HG03575 (cell line): ENCODE measurements around the gene KRI1.
"Not testable (repeated sequence)": the region's sequence is repeated elsewhere in the genome, so short reads cannot be mapped to it uniquely, and the experiment has no call there.

ENCODE experiments used
- ATAC-seq: cut with Tn5 transposase; IDR thresholded peaks from one replicate; pipeline ENCODE4 v1.9.1; 2021; ENCODE audit not compliant: unreplicated experiment, insufficient number of reproducible peaks, low FRiP score; ENCODE audit errors: extremely low read depth

Gene KRI1

GRCh38 chr19:10580979-10581631, 15.3 kb upstream of the KRI1 start:
- ATAC-seq: no peak

GRCh38 chr19:10577951-10578350, 12.1 kb upstream of the KRI1 start:
- ATAC-seq: no peak

DNA sequence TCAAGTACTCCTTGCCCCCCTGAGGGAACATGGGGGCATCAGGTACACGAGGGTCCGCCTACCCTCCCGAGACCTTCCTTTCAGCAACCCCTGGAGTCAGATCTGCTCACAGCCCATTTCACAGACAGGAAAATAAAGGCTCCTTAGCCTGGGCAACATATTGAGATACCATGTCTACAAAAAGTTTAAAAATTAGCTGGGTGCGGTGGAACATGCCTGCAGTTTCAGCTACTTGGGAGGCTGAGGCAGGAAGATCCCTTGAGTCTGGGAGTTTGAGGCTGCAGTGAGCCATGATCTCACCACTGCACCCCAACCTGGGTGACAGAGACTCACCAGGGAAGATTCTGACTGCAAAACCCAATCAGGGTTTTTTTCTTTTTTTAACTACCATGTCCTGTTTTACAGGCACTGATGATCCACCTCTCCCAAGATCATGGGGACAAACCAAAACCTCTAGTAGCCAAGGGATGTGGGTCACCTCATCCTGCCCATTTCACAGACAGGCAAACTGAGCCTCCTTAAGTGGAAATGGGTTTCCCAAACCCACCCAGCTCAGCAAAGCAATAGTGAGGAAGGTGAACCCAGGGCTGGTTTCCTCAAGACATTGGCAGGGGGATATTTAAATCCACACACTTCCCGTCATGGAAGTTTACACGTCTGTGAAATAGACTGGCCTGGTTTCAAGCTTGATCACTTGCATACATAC, 9.4 kb upstream of the KRI1 start:
- no peak for ATAC-seq

- ATAC-seq: no peak
Measured at GRCh38 chr19:10574462-10574861, 8.7 kb upstream of the KRI1 start.

GRCh38 chr19:10573793-10574192, 8.0 kb upstream of the KRI1 start:
- ATAC-seq: not testable (repeated sequence)

DNA sequence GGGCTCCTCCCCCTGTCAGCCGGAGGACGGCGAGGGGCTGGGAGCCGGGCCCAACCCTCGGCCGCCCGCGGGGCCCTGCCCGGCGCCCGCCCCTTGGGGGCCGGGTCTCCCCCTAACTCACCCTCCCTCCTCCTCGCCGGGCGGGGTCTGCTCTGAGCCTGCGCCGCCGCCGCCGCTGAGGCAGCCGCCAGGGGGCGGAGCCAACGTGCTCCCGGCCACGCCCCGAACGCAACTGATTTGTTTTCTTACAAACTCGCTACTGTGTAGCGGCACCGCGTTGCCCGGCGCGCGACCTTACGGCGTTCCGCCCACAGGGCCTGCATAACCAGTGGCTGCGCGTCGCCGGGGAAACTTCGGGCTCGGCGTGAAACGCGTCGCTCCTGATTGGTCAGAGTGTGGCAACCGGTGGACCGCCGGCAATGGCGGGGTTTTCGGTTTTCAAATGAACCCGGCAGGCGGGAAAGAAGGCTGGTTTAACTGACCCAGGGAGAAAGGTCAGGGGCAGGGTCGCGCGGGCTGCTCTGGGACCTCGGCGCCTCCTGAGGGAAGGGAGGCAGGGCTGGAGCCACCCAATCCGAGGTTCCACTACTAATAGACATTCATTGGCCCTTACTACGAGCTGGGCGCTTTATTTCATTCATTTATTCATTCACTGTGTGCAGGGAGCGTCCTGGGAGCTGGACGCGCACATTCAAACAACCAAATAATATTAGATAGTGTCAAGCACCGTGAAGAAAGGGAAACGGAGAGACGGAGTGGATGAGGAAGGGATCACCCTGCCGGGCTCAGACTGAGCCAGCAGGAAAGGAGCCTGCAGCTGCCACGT, 3.2 kb upstream of the KRI1 start, which contains the start of gene CDKN2D:
Gene CDKN2D, minus strand, starts transcription at position 154 of the 826 bp plus-strand sequence. CDS start 326 bp downstream, outside the sequence.
- peak; percentile 43 for ATAC-seq

GRCh38 chr19:10568062-10568825, 2.4 kb upstream of the KRI1 start:
- no peak for ATAC-seq

GRCh38 chr19:10567656-10568055, 1.8 kb upstream of the KRI1 start:
- no peak for ATAC-seq

- ATAC-seq: no peak
Measured at GRCh38 chr19:10566658-10567410, 1.0 kb upstream of the KRI1 start.

- ATAC-seq: no peak
Measured at GRCh38 chr19:10566408-10566657, 523 bp upstream of the KRI1 start.

GRCh38 chr19:10565028-10565566, 713 bp downstream of the KRI1 start:
- ATAC-seq: no peak

DNA sequence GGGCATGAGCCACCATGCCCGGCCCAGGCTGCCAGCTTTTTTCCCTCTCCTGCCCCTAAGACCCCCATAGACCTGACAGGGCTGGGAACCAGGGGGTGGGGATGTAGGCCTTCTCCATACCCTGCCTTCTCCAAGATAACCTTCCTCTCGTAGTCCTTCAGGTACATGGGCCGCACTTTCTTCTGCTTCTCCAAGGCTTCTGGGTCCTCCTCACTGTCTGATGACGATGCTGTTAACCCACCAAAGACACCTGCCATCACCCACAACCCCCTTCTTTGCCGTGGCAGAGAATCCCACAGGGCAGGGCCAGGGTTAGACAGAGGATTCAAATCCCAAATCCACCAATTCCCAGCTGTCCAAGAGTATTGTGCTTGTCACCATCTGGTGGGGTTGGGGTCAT, 3.2 kb downstream of the KRI1 start:
- ATAC-seq: no peak

DNA sequence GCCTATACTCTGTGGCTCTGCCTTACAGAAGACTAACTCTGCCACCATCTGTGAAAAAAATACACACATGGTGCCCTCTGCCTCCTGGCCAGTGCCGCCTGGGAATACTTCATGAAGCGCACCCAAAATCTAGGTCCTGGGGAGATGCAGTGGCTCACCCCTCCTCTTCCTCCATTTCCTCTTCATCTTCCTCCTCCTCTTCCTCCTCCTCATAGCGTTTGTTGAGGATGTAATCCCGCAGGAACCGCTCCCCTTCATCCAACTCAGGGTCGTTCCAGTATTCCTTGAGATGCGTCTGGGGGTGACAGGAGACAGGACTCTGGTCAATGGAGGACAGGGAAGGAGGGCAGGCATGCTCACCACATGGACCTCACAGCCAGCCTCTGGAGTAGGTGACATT, 5.7 kb downstream of the KRI1 start:
- no peak for ATAC-seq

- ATAC-seq: no peak
Measured at GRCh38 chr19:10557603-10558197, 8.1 kb downstream of the KRI1 start.

DNA sequence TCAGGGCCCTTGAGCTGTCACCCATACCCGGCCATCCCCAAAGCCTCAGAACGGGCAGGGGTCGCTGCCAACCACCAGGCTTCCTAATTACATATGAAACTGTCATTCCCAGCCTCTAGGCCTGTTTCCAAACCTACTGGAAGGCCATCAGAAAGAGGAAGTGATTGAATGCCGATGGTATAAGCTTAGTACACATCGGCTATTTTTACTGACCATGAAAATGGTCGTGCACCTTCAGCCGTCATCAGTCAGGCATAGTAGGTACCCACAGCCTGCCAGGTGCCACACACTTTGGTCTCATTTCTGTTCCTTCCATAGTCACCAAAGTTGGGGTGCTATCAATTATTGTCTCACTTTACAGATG, 10.2 kb downstream of the KRI1 start:
- ATAC-seq: no peak

GRCh38 chr19:10554760-10555609, 10.8 kb downstream of the KRI1 start:
- ATAC-seq: no peak

GRCh38 chr19:10553943-10554381, 11.8 kb downstream of the KRI1 start:
- no peak for ATAC-seq
